ENCODE measurements around the gene BMPR1B.

BMPR1B gene

GRCh38 chr4:94960708-94961107 is 203.0 kb downstream of the BMPR1B start:
- DNase-seq (ENCODE audit: low spot score) = no peak

- DNase-seq (ENCODE audit: low spot score) = no peak
Measured at GRCh38 chr4:94961420-94961819, 203.7 kb downstream of the BMPR1B start.

GRCh38 chr4:94962484-94962883 is 204.7 kb downstream of the BMPR1B start:
- no peak for DNase-seq (ENCODE audit: low spot score)

GRCh38 chr4:94965852-94966251 is 208.1 kb downstream of the BMPR1B start:
- DNase-seq (ENCODE audit: low spot score) = no peak

- no peak for DNase-seq (ENCODE audit: low spot score)
Measured at GRCh38 chr4:94968493-94968892, 210.7 kb downstream of the BMPR1B start.

GRCh38 chr4:94970650-94971049 is 212.9 kb downstream of the BMPR1B start:
- no peak for DNase-seq (ENCODE audit: low spot score)

GRCh38 chr4:94974773-94975172 is 217.0 kb downstream of the BMPR1B start:
- DNase-seq (ENCODE audit: low spot score) = no peak

GRCh38 chr4:94976371-94977011 is 218.7 kb downstream of the BMPR1B start:
- no peak for DNase-seq (ENCODE audit: low spot score)

GRCh38 chr4:94978904-94979303 is 221.1 kb downstream of the BMPR1B start:
- DNase-seq (ENCODE audit: low spot score) = no peak

GRCh38 chr4:94979621-94980020 is 221.9 kb downstream of the BMPR1B start:
- DNase-seq (ENCODE audit: low spot score) = no peak

GRCh38 chr4:94995684-94996394 is 238.1 kb downstream of the BMPR1B start:
- DNase-seq (ENCODE audit: low spot score) = peak; percentile 6

- DNase-seq (ENCODE audit: low spot score) = no peak
Measured at GRCh38 chr4:95000076-95000648, 242.4 kb downstream of the BMPR1B start.

- DNase-seq (ENCODE audit: low spot score) = no peak
Measured at GRCh38 chr4:95004912-95005311, 247.2 kb downstream of the BMPR1B start.

GRCh38 chr4:95007998-95008397 is 250.2 kb downstream of the BMPR1B start:
- DNase-seq (ENCODE audit: low spot score) = no peak

- no peak for DNase-seq (ENCODE audit: low spot score)
Measured at GRCh38 chr4:95013236-95013635, 255.5 kb downstream of the BMPR1B start.

GRCh38 chr4:95014068-95014467 is 256.3 kb downstream of the BMPR1B start:
- DNase-seq (ENCODE audit: low spot score) = no peak

- DNase-seq (ENCODE audit: low spot score) = no peak
Measured at GRCh38 chr4:95017305-95018064, 259.7 kb downstream of the BMPR1B start.

- no peak for DNase-seq (ENCODE audit: low spot score)
Measured at GRCh38 chr4:95018785-95019184, 261.0 kb downstream of the BMPR1B start.

GRCh38 chr4:95020521-95020920 is 262.8 kb downstream of the BMPR1B start:
- no peak for DNase-seq (ENCODE audit: low spot score)

- no peak for DNase-seq (ENCODE audit: low spot score)
Measured at GRCh38 chr4:95021099-95021498, 263.3 kb downstream of the BMPR1B start.

- DNase-seq (ENCODE audit: low spot score) = no peak
Measured at GRCh38 chr4:95023110-95023509, 265.4 kb downstream of the BMPR1B start.

GRCh38 chr4:95027905-95028618 is 270.3 kb downstream of the BMPR1B start:
- no peak for DNase-seq (ENCODE audit: low spot score)
